H1 (cell line): ENCODE data around the gene SMIM38. TPM values are rescaled to one million over a fixed set of nuclear protein-coding genes. Genes with fewer than 3 reads are reported as not detected.
A peak's percentile ranks its signal among the peaks of the same experiment; 100 is the strongest.

Experiments
- CTCF ChIA-PET: fragments of 300-600 bp; sonication (Branson Sonifier 250); formaldehyde crosslinking; loops from one replicate; lab custom pipeline; 2021; ENCODE audit not compliant: partially characterized antibody; lab: Charles Lee
- POLR2A ChIA-PET: fragments of 300-600 bp; sonication (Branson Sonifier 250); formaldehyde crosslinking; loops from one replicate; lab custom pipeline; 2021; ENCODE audit warnings: inconsistent platforms; ENCODE audit not compliant: partially characterized antibody; lab: Charles Lee
- DNase-seq, 2 experiments: peaks; one replicate each; pipeline versions ENCODE4 v3.0.0 to v3.0.0-alpha.2; 2010 to 2022; ENCODE audit warnings: low spot score in 2 of 2, low read depth in 1 of 2, mixed read lengths in 1 of 2
- FAIRE-seq: peaks from 2 replicates; lab custom pipeline; 2011; peaks lifted over from hg19 to GRCh38; lab: Jason Lieb, UNC
- H2AFZ ChIP-seq: 2 replicates; pipeline ENCODE4 v1.8.1; 2012; ENCODE audit warnings: low read length, inconsistent platforms
- H2AK5ac ChIP-seq: 2 replicates; pipeline ENCODE4 v1.6.1; 2013; ENCODE audit warnings: low read depth, low read length
- H2BK120ac ChIP-seq: replicated peaks from 2 replicates; pipeline ENCODE3; 2013; ENCODE audit warnings: low read depth, low read length, inconsistent platforms
- H2BK12ac ChIP-seq: 2 replicates; pipeline ENCODE4 v1.6.1; 2013; ENCODE audit warnings: low read depth, low read length
- H2BK15ac ChIP-seq: 2 replicates; pipeline ENCODE4 v1.6.1; 2013; ENCODE audit warnings: low read length
- H2BK20ac ChIP-seq: 2 replicates; pipeline ENCODE4 v1.6.1; 2013; ENCODE audit warnings: low read length
- H2BK5ac ChIP-seq: 2 replicates; pipeline ENCODE4 v1.6.1; 2013; ENCODE audit warnings: low read depth, low read length
- H3K14ac ChIP-seq: 2 replicates; pipeline ENCODE4 v1.6.1; 2013; ENCODE audit warnings: inconsistent platforms; ENCODE audit not compliant: insufficient read length
- H3K18ac ChIP-seq: 2 replicates; pipeline ENCODE4 v1.6.1; 2013; ENCODE audit warnings: low read length; ENCODE audit errors: extremely low read depth
- H3K23ac ChIP-seq: 2 replicates; pipeline ENCODE4 v1.6.1; 2013; ENCODE audit warnings: inconsistent platforms; ENCODE audit not compliant: insufficient read length
- H3K23me2 ChIP-seq: 2 replicates; pipeline ENCODE4 v1.6.1; 2013; ENCODE audit warnings: low read depth, low read length
- H3K27ac ChIP-seq: 2 replicates; pipeline ENCODE4 v1.6.1; 2011; ENCODE audit warnings: low read depth, low read length, inconsistent platforms
- H3K27me3 ChIP-seq, 4 experiments: replicated peaks in 1 of 4; 1 replicate in 1 of 4; 2 replicates in 3 of 4; pipeline versions ENCODE4 v1.6.1 to v1.8.1; 2011 to 2013; ENCODE audit warnings: low read length in 3 of 4, mild to moderate bottlenecking in 3 of 4, inconsistent platforms in 2 of 4, mixed read lengths in 2 of 4, moderate library complexity in 1 of 4; ENCODE audit not compliant: control insufficient read depth in 3 of 4, insufficient read depth in 3 of 4; ENCODE audit errors: extremely low read depth in 1 of 4
- H3K36me3 ChIP-seq, 4 experiments: 2 replicates each; pipeline versions ENCODE4 v1.6.1 to v1.8.1; 2011 to 2013; ENCODE audit warnings: mild to moderate bottlenecking in 4 of 4, low read length in 3 of 4, moderate library complexity in 2 of 4, control low read depth in 1 of 4, inconsistent platforms in 1 of 4; ENCODE audit not compliant: insufficient read depth in 4 of 4, control insufficient read depth in 2 of 4
- H3K4ac ChIP-seq: replicated peaks from 2 replicates; pipeline ENCODE3; 2013; ENCODE audit warnings: low read length, low read depth, mixed read lengths, inconsistent platforms; ENCODE audit not compliant: insufficient read length
- H3K4me1 ChIP-seq, 4 experiments: replicated peaks in 1 of 4; 1 replicate in 1 of 4; 2 replicates in 3 of 4; pipeline versions ENCODE4 v1.6.1 to v1.8.1; 2011 to 2013; ENCODE audit warnings: low read length in 3 of 4, inconsistent platforms in 2 of 4, mixed read lengths in 1 of 4; ENCODE audit not compliant: insufficient read depth in 4 of 4, control insufficient read depth in 3 of 4
- H3K4me2 ChIP-seq, 2 experiments: 2 replicates each; pipeline versions ENCODE4 v1.6.1 to v1.8.1; 2011 to 2013; ENCODE audit warnings: low read depth in 2 of 2, low read length in 2 of 2, control low read depth in 1 of 2, inconsistent platforms in 1 of 2, mild to moderate bottlenecking in 1 of 2; ENCODE audit not compliant: insufficient read depth in 1 of 2
- H3K4me3 ChIP-seq, 4 experiments: fragments of 200-600, 300-600 bp in 1 of 4; sonication (generic), shearing (Covaris generic), sonication (Bioruptor Twin) in 1 of 4; 2 replicates each; pipeline versions ENCODE4 v1.5.1 to v1.8.1; 2011 to 2016; ENCODE audit warnings: low read length in 4 of 4, low read depth in 3 of 4, control low read depth in 2 of 4, inconsistent platforms in 2 of 4, mild to moderate bottlenecking in 2 of 4, mixed read lengths in 1 of 4, moderate library complexity in 1 of 4; ENCODE audit not compliant: insufficient read depth in 2 of 4; ENCODE audit errors: extremely low read depth in 1 of 4
- H3K56ac ChIP-seq: replicated peaks from 2 replicates; pipeline ENCODE3; 2013; ENCODE audit warnings: low read depth, mild to moderate bottlenecking, mixed read lengths, low read length, inconsistent platforms; ENCODE audit not compliant: insufficient read length
- H3K79me1 ChIP-seq: 2 replicates; pipeline ENCODE4 v1.6.1; 2013; ENCODE audit warnings: low read depth, low read length, control low read depth
- H3K79me2 ChIP-seq, 2 experiments: 2 replicates each; pipeline versions ENCODE4 v1.6.1 to v1.8.1; 2012 to 2013; ENCODE audit warnings: low read length in 2 of 2, mild to moderate bottlenecking in 2 of 2, inconsistent platforms in 1 of 2; ENCODE audit not compliant: insufficient read depth in 2 of 2, control insufficient read depth in 1 of 2
- H3K9ac ChIP-seq, 4 experiments: replicated peaks in 1 of 4; 1 replicate in 1 of 4; 2 replicates in 3 of 4; pipeline versions ENCODE4 v1.6.1 to v1.8.1; 2011 to 2013; ENCODE audit warnings: low read depth in 3 of 4, low read length in 3 of 4, control low read depth in 2 of 4, mild to moderate bottlenecking in 2 of 4, moderate library complexity in 2 of 4, inconsistent platforms in 1 of 4; ENCODE audit errors: extremely low read depth in 1 of 4
- H3K9me3 ChIP-seq, 2 experiments: 2 replicates each; pipeline versions ENCODE4 v1.6.1 to v1.8.1; 2012 to 2013; ENCODE audit warnings: mild to moderate bottlenecking in 2 of 2, moderate library complexity in 2 of 2, control low read depth in 1 of 2, inconsistent platforms in 1 of 2, low read depth in 1 of 2, low read length in 1 of 2, mixed read lengths in 1 of 2; ENCODE audit not compliant: insufficient read depth in 2 of 2
- H4K20me1 ChIP-seq, 2 experiments: replicated peaks in 1 of 2; 2 replicates each; pipeline versions ENCODE3 to v1.8.1; 2011 to 2013; ENCODE audit warnings: inconsistent platforms in 2 of 2, low read length in 2 of 2, mild to moderate bottlenecking in 1 of 2; ENCODE audit not compliant: insufficient read depth in 2 of 2, control insufficient read depth in 1 of 2
- H4K5ac ChIP-seq: 2 replicates; pipeline ENCODE4 v1.6.1; 2013; ENCODE audit warnings: low read length, low read depth, mixed read lengths, inconsistent platforms; ENCODE audit not compliant: insufficient read length
- H4K8ac ChIP-seq: 2 replicates; pipeline ENCODE4 v1.8.0; 2013; ENCODE audit warnings: mild to moderate bottlenecking, moderate library complexity, low read length, inconsistent platforms; ENCODE audit not compliant: insufficient read depth; ENCODE audit errors: extremely low read depth
- H4K91ac ChIP-seq: replicated peaks from 2 replicates; pipeline ENCODE3; 2013; ENCODE audit warnings: low read length, mixed read lengths, inconsistent platforms; ENCODE audit not compliant: insufficient read length
- EP300 ChIP-seq, 2 experiments: IDR thresholded peaks; 1 replicate in 1 of 2; 2 replicates in 1 of 2; pipeline ENCODE4 v1.6.1; 2011 to 2012; ENCODE audit warnings: low read depth in 2 of 2, low read length in 2 of 2, mild to moderate bottlenecking in 2 of 2, borderline replicate concordance in 1 of 2, inconsistent platforms in 1 of 2, moderate library complexity in 1 of 2
- RBBP5 ChIP-seq: IDR thresholded peaks from 2 replicates; pipeline ENCODE4 v1.7.1; 2012; ENCODE audit warnings: low read depth, mild to moderate bottlenecking, inconsistent platforms, low read length, moderate library complexity, borderline replicate concordance
- SAP30 ChIP-seq: fragments of 300-600 bp; sonication (generic); IDR thresholded peaks from 2 replicates; pipeline ENCODE4 v1.7.1; 2012; ENCODE audit warnings: low read length, moderate library complexity, mild to moderate bottlenecking, inconsistent platforms; ENCODE audit not compliant: insufficient read depth, insufficient replicate concordance
- TBP ChIP-seq: IDR thresholded peaks from 2 replicates; pipeline ENCODE4 v1.6.1; 2011; ENCODE audit warnings: low read depth, low read length, improper control_type of control experiment
- TCF12 ChIP-seq: IDR thresholded peaks from 2 replicates; pipeline ENCODE4 v1.6.1; 2011; ENCODE audit warnings: low read depth, mild to moderate bottlenecking, low read length
- YY1 ChIP-seq: IDR thresholded peaks from 2 replicates; pipeline ENCODE4 v1.6.1; 2011; ENCODE audit warnings: low read depth, mild to moderate bottlenecking, low read length
- WGBS, 2 experiments: shearing (Covaris generic) in 1 of 2; methylation state at CpG; one replicate each; pipeline versions ENCODE4 v1.1.6 to v1.1.7; 2013 to 2015; ENCODE audit warnings: low lambda C conversion rate in 2 of 2, mixed read lengths in 2 of 2, inconsistent platforms in 1 of 2, low coverage in 1 of 2, missing lambda C conversion rate in 1 of 2; ENCODE audit not compliant: insufficient replicate concordance in 2 of 2, insufficient coverage in 1 of 2, insufficient read length in 1 of 2; ENCODE audit errors: extremely low coverage in 1 of 2, missing lambda C conversion rate in 1 of 2; 5-methylcytosine and 5-hydroxymethylcytosine counted together
- polyA plus RNA-seq, 7 experiments: library from polyadenylated mRNA; depleted of rRNA in 3 of 7; stranded (reverse) in 5 of 7; unstranded in 2 of 7; fragments of >200 nt in 5 of 7; fragments of 200-250 nt in 2 of 7; gene quantifications; 1 replicate in 5 of 7; 2 replicates in 1 of 7; 4 replicates in 1 of 7; pipeline versions ENCODE4 v1.2.1 to v1.2.3, GENCODE V29; 2011 to 2013; ENCODE audit warnings: missing spikeins in 2 of 7, mixed read lengths in 2 of 7
- total RNA-seq: library from RNA; stranded (reverse); fragmentation: NEBNext Ultra II Directional; extraction: Animal tissue kit (Norgen Biotek cat#: 25700); gene quantifications from 2 replicates; pipeline ENCODE4 v1.2.1, GENCODE V29; 2021
- TF ChIP-seq, protein P1 (sequence below): IDR thresholded peaks from 2 replicates; pipeline ENCODE4 v1.6.1; 2012; ENCODE audit warnings: inconsistent platforms

Gene SMIM38
- total and polyA plus RNA-seq, 2 of the 8 experiments (the other 6 are each of a cell fraction or from before 2014, with no cell fraction given), result 0.17 to 0.20 TPM

DNA sequence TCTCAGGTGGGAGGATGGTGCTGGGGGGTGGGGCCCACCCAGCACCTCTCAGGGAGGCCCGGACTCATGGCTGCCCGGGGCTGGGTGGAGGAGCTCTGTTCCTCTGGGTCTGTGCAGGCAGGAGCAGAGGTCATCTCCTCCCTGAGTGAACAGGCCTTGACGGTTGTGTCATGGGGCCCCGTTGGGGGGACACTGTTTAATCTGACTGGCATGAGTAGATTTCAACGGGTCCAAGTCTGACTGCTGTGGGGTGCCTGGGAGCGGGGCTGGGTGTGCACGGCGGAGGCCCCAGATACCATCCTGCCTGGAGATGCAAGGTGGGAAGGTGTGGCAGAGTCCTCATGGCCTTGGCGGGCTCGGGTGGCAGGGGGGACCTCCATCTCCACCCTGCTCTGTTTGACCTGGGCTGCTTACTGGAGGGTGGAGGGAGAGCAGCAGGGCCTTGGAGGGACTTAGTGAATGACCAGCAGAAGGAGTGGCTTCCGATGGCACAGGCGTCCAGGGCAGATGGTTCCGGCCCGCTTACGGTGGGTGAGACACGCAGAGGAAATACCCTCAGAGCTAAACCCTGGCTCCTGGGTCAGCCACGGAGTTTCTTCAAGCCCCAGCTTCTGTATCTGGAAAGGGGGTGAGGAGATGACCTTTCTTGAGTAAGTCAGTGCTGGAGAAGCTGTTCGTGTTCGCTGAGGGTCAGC lies 48.7 kb downstream of the SMIM38 start:
- Histone ChIP-seq H3K23me2 (no peaks in the 10 kb centered on the region), H3K79me2 (no peaks in the 10 kb centered on the region), H4K91ac (no peak overlapping the region), H2BK5ac (no peak overlapping the region), H3K56ac (no peak overlapping the region), H2BK15ac (no peak overlapping the region), H3K23ac (no peak overlapping the region), H3K9ac (no peak overlapping the region), H4K8ac (peak overlapping the region; percentile 35; the same call in 1 of the 2 replicates), H3K4ac (no peak overlapping the region), H3K27ac (no peak overlapping the region)
- WGBS, 2 experiments, result 87% methylated on average over 16 of the region's 19 CpGs; no CpG with 5 or more reads in 1 of the 2 experiments
- CTCF ChIA-PET, result interaction anchor here (1.0 to 2.7 kb wide), 3 partner anchors 16 to 105 kb away, joined by 3 to 7 read pairs (median 5); no protein-coding TSS in a partner anchor
- no peak for DNase-seq
- no peak for TF ChIP-seq RBBP5
- no peak for TF ChIP-seq TCF12
- no peak for TF ChIP-seq EP300 (IDR thresholded peaks at IDR 0.05; ENCODE audit: borderline replicate concordance in 1 of 2, low read depth in 2 of 2, low read length in 2 of 2)
- no peak for TF ChIP-seq YY1
- TF ChIP-seq, protein P1, sequence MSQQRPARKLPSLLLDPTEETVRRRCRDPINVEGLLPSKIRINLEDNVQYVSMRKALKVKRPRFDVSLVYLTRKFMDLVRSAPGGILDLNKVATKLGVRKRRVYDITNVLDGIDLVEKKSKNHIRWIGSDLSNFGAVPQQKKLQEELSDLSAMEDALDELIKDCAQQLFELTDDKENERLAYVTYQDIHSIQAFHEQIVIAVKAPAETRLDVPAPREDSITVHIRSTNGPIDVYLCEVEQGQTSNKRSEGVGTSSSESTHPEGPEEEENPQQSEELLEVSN, result no peak
- TF ChIP-seq TBP, result no peak
- TF ChIP-seq SAP30, result no peak
- TF ChIP-seq, all 59 proteins: peak for 0
- Histone ChIP-seq H4K20me1 (no peaks in the 10 kb centered on the region), H3K27me3 (no peaks in the 10 kb centered on the region; a peak in 1 of 7 replicates), H3K4me2 (no peak overlapping the region), H2BK12ac (no peak overlapping the region), H4K5ac (no peak overlapping the region), H3K79me1 (no peaks in the 10 kb centered on the region), H2BK20ac (no peak overlapping the region), H2BK120ac (no peak overlapping the region), H3K4me1 (peaks cover 0 to 6% (median 2%) of the 10 kb centered on the region in 4 experiments; a peak in 3 of 7 replicates), H3K36me3 (no peaks in the 10 kb centered on the region), H3K18ac (no peak overlapping the region), H3K4me3 (no peak overlapping the region), H3K14ac (no peak overlapping the region), H3K9me3 (no peaks in the 10 kb centered on the region), H2AFZ (no peak overlapping the region), H2AK5ac (no peak overlapping the region)
- POLR2A ChIA-PET, result no interaction called here
- no peak for FAIRE-seq
